ENCODE measurements around the gene SCUBE1.

- TF ChIP-seq CTCF (IDR thresholded peaks at IDR 0.05): no peak
- no peak for TF ChIP-seq EZH2phosphoT487 (IDR thresholded peaks at IDR 0.05)
- TF ChIP-seq EZH2 (IDR thresholded peaks at IDR 0.05): peak; percentile 39
Observed at GRCh38 chr22:43342347-43343261, 568 bp downstream of the SCUBE1 start.
